ENCODE measurements around the gene R3HDM4.
"Not testable (repeated sequence)": the region's sequence is repeated elsewhere in the genome, so short reads cannot be mapped to it uniquely, and the experiment has no call there.

Gene R3HDM4

DNA sequence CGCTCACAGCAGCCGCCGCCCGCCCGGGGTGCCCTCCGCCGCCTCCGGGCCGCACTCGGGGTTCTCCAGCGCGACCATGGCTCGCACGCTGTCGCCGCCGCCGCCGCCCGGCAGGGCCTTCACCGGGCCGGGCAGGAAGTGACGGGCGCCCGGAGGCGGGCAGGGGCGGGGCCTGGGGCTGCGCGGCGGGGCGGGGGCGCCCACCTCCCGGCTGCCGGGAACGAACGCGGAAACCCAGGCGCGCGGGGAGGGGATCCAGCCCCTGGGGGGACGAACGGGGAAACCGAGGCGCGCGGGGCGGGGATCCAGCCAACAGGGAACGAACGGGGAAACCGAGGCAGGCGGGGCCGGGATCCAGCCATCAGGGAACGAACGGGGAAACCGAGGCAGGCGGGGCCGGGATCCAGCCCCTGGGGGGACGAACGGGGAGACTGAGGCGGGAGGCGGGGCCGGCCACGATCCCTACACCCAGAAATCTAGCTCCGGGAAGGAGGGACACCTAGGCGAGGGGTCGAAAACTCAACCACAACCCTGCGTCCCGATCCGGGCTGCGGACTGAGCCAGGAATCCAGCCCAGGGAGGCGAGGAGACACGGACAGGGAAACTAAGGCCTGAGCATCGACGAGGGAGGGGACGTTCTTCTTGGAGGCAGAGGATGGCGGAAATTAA, at the start of gene R3HDM4:
R3HDM4 (minus strand) TSS at position 140 of the 669 bp plus-strand sequence; CDS start at position 78, 62 bp downstream.
- DNase-seq = no peak

DNA sequence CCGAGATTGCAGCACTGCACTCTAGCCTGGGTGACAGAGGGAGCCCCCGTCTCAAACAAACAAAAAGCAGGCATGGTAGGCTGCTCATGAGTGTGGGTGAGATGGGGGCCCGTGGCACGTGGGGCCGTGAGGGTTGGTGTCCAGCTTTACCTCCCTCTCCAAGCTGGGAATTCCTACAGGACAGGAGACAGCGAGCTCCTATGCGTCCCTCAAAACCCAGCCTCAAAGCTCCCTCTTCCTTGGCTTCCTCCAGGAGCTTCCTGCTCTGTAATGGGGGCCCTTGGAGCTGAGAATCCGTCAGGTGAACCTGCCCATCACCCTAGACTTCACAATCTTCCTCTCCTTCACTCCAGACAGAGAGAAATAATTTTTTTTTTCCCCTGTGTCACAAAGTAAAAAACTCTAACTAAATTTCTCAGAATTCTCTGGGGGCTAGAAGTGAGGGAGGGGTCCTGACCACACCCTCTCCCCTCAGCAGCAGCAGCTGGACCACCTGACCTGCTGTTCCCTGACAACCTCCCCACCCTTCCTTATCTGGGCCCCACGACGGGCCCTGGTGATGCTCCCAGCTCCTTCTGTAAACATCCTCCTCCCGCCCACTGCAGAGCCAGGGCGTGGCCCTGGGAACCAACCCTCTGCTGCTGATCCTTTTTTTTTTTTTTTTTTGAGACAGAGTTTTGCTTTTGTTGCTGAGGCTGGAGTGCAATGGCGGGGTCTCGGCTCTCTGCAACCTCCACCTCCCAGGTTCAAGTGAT, 49.0 kb upstream of the R3HDM4 start:
- DNase-seq = no peak

DNA sequence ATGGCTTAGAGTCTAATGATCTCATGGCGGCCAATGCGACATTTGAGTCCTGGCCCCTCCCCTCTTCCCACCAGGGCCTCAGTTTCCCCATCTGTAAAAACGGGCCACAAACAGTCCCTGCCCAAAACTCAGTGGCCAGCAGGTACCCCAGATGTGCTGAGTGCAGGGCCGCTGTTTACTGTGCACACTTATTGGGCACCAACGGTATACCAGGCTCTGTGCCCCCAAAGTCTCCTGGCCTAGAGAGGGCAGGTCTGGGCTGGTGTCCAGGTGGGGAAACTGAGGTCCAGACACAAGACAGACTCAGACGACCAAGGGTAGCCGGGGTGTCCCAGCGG, 47.6 kb upstream of the R3HDM4 start:
- DNase-seq = no peak

DNA sequence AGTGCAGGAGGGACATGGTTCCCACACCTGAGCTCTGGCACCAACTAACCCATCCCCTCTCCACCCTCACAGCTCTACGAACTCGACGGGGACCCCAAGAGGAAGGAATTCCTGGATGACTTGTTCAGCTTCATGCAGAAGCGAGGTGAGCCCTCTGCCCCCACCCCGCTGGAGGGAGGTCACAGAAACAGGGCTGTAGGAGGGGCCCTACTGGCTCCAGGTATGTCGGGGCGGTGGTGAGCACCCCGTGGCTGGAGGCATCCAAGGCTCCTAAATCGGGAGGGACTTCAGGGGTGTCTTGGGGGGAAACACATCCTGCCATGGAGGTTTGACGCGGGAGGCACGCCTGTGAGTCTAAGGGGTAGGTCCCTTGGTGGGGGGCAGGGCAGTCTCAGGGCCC, 47.0 kb upstream of the R3HDM4 start:
- DNase-seq = no peak

DNA sequence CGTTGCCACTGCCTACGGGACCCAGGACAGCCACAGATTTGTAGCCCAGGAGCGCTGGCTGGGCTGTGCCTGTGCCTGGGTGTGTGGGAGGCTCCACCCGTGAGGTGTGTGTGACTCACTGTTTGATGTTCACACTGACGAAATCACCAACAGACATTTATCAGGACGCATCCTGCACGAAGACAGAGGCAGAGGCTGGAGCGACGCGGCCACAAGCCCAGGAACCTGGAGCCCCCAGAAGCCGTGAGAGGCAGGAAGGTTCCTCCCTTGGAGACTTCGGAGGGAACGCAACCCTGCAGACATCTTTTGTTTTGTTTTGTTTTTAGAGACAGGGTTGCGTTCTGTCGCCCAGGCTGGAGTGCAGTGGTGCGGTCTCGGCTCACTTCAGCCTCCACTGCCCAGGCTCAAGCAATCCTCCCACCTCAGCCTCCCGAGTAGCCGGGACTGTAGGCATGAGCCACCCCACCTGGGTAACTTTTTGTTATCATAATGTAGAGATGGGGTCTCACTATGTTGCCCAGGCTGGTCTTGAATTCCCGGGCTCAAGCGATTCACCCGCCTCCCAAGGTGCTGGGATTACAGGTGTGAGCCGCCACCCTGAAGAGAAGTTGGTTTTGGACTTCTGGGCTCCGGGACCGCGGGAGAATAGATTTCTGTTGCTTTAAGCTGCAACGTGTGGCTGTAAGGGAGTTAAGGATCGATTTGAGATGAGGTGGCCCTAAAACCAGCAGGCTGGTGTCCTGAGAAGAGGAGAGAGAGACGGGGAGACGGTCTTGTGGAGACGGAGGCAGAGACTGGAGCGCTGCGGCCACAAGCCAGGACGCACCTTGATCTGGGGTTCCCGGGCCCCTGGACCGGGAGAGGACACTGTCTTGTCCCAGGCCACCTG, 46.2 kb upstream of the R3HDM4 start:
- no peak for DNase-seq

DNA sequence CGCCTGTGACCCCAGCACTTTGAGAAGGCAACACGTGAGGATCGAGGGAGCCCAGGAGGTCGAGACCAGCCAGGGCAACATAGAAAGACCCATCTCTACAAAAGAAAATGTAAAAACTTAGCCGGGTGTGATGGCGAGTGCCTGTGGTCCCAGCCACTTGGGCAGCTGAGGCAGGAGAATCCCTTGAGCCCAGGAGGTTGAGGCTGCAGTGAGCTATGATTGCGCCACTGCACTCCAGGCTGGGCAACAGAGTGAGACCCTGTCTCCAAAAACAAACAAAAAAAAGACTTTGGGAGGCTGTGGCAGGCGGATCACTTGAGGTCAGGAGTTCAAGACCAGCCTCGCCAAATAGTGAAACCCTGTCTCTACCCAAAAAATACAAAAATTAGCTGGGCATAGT, 44.6 kb upstream of the R3HDM4 start:
- DNase-seq = not testable (repeated sequence)

DNA sequence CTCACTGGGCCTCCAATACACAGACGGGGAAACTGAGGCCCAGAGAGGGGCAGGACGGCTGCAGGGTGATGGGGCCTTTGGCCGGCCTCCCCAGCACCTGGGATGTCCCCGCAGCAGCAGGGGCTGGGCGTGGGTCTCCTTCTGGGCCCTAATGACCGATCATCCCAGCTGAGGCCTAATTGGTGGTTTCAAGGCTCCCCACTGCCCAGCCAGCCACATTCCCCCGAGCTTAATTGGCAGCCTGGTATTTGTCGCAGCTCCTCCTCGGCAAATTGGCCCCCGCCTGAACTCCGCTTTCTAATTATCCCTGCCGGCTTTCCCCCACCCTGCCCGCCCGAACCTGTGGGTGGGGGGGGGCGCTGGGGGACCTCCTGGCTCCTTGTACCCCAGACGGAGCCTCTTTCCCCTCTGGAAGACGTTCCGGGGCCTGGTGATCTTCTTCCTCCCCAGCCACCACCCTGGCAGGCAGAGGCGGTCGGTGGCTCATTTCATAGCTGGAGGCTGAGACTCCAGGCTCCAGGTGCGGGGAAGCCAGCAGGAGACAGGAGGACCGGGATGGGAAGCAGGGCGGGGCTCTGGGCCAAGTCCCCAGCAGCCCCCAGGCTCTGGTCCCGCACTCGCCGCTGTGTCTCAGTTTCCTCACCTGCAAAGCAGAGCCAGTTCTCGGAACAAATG, 43.9 kb upstream of the R3HDM4 start:
- no peak for DNase-seq

DNA sequence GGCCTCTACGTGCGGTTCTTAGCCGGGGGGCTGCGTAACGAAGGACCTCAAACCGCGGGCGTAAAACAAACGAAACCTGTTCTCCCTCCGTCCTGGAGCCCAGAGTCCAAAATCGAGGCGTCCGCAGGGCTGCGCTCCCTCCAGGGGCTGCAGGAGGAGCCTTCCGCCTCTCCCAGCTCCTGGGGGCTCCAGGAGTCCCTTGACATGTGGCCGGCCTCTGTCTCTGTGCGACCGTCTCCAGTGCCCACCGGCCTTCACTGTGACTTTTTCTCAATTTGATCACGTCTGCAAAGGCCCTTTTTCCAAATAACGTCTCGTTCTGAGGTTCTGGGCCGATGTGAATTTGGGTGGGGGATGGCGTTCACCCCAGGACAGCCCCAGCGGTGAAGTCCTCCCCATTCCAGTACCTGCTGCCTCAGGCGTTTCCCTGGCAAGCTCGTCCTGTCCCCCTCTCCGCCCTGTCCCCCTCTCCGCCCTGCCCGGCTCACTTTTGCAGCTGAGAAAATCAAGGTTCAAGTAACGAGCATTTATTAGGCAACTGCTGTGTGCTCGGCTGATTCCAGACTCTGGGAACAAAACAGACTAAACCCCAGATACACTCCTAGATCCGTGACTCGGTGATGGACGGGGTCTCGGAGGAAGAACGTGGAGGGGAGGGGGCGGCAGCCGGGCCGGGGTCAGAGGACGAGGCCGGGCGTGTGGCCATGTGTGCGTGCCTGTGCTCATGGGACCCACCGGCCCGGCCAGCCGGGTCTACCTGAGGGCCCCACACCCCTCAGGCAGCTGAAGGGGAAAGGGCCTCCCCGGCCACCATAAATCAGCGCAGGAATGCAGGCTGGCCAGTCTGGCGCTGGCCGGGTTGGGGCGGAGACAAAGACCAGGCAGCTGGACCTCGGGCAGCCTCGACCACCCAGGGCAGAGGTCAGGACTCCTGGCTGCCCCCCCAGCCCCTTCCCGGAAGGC, 43.1 kb upstream of the R3HDM4 start:
- no peak for DNase-seq

DNA sequence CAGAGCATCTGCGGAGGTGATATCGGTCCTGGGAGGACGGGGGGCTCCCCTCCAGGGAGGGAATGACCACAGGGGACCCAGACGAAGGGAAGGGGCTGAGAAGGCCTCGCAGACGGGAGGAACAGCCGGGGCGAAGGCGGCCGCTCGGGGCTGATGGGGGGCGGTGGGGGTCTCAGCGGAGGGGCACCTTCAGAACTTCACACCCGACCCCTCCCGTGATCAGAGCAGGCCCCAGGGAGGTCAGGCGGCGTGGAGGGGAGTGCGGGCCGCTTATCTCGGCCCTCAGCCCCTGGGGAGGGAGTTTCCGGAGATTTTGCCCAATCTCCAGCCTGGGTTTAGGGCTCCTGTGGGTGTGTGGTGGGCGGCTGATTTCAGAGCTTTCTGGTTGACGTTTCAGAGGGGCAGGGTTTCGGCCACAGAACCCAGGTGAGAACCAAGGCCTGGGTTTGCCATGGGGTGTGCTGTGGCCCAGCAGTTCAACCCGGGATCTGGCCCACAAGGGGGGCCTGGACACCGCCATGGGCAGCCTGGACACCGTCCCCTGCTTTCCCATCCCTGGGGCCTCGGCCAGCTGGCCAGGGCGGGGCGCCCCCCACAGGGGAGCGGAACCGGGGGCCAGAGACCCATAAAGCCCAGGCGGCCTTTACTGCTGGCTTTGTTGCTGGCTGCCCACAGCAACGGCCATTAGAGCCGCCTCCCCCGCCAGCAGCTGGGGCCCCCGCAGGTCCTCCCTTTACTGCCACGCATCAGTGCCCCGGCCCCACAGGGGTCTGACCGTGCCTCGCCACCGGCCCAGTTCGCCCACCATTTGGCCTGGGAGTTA, 41.9 kb upstream of the R3HDM4 start:
- DNase-seq = no peak

DNA sequence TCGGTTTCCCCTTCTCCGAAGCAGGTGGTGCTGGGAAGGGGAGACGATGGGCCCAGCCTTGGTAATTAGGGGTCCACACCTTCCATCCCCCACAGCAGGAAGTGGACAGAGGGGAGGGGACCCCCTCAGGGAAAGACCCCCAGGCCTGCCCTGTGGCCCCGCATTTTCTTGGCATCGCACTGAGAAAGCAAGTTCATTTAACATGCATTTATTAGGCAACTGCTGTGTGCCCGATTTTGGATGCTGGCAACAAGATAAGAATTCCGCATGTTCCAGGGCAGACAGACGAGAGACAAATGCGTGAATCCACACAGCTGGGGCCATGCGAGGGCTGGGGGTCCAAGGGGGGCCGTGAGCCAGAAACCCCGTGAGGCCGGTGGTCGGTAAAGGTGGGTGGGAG, 41.3 kb upstream of the R3HDM4 start:
- no peak for DNase-seq

DNA sequence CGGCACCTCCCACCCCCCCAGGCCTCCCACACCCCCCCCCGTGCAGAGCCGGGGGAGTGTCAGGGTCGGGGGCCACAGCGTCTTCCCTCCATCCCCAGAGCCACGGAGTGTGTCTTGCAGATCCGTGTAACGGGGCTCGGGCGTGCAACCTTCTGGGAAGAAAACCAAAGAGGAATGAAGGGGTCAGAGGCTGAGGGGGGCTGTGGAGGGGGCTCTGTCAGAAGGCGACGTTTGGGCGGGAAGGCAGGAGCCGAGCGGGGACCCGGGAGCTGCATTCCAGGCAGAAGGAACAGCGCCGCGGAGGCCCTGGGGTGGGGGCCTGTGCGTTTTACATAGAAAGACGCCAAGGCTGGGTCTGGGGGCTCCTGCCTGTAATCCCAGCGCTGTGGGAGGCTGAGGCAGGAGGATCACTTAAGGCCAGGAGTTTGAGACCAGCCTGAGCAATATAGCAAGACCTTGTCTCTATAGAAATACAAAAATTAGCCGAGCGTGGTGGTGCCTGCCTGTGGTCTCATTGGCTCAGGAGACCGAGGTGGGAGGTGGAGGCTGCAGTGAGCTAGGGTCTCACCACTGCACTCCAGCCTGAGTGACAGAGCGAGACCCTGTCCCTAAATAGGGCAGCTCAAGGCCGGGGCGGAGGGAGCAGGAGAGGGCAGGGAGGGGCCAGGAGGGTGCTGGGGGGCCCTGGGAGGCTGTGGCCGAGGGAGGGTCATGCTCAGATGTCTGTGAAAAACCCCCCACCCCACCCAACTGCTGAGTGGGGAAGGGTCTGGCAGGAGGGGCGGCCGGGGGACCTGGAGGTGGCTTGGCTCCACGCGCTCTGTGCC, 40.6 kb upstream of the R3HDM4 start:
- DNase-seq = no peak

DNA sequence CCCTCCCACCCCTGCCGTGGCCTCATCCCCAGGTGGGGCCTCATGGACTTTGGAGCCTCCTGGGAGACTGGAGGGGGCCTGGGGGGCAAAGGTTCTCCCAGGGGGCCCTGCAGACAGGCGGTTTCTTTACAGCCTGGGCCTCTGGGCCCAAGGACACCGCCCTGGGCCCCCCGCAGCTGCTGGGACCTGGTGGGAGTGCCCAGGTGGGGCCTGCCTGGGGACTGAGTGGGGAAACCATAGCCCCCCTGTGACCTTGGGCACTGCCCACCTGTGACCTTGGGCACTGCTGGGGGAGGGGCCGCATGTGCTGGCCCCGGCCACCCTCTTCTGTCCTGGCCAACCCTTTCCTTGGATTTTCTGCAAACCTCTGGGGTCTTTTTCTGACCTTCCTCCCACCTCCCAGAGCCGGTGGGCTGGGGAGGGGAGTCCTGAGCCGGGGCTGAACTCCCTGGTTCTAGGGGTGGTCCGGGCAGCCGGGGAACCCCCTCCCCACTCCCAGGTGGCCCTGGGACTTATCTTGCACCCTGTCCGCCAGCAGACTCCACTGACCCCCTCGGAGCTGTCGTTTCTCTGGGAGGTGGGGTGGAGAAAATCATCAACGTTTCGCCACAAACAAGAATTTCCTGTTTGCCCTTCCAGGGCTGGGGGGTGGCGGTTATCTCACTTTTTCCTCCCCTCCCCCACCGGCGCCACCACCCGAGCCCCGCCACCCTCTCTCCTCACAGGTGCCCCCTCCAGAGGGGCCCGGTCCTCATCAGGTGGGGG, 39.8 kb upstream of the R3HDM4 start:
- no peak for DNase-seq

DNA sequence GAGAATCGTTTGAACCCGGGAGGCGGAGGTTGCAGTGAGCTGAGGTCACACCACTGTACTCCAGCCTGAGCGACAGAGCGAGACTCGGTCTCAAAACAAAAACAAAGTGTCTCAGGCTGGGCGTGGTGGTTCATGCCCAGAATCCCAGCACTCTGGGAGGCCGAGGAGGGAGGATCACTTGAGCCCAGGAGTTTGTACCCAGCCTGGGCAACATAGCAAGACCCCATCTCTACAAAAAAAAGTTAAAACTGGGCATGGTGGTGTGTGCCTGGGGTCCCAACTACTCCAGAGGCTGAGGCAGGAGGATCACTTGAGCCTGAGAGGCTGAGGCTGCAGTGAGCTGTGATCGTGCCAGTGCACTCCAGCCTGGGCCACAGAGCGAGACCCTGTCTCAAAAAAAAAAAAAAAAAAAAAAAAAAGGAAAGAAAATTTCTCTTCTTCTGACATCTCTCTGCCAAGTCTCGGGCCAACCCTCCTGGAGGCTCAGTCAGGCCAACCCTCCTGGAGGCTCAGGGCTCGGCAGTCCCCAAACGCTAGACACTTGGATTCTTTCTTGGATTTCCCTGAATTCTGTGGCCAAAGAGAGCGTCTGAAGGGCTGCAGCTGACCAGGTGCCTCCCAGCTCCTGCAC, 39.1 kb upstream of the R3HDM4 start:
- no peak for DNase-seq

DNA sequence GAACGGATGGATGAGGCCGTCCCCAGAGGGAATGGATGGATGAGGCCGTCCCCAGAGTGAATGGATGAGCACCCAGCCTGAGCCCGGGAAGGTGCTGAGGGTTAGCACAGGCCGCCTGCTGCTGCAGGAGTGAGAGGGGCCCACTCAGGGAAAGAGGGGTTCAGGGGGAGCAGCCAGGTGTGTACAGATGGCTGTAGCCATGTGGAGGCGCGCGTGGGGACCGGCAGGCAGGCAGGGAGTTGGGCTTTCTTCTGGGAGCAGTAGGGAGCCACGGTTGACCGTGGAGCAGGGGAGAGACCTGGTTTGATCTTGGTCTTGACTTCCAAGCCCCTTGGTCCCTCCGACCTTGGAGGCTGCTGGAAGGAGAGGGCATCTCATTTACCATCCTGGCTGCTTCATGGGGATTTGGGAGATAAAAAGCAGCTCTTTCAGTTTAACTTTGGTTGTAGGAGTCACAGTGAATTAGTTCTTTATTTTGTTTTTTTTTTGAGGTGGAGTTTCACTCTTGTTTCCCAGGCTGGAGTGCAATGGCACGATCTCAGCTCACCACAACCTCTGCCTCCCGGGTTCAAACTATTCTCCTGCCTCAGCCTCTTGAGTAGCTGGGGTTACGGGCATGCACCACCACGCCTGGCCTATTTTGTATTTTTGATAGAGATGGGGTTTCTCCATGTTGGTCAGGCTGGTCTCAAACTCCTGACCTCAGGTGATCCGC, 37.5 kb upstream of the R3HDM4 start:
- DNase-seq = no peak

DNA sequence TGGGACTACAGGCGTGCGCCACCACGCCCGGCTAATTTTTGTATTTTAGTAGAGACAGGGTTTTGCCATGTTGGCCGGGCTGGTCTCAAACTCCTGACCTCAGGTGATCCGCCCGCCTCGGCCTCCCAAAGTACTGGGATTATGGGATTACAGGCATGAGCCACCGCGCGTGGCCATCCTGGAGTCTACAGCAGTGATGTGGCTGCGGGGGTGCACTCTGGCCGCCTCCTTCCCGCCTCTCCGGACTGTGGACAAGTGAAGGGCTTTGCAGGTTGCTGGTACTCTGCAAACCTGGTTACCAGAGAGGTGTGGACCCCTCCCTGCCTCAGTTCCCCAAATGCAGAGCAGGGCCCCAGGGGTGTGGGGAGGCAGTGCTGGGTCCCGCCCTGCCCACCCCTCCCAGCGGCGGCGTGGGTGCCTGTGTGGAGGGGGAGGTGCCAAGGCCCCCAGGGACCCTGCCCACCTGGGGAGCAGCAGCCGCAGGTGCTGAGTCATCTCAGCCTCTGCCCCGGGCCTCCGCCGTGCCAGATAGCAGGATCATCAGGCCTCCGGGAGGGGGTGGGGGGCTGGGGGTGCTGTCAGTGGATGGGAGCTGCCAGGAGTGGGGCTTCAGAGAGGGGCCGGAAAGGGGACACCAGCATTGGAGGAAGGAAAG, 36.0 kb upstream of the R3HDM4 start:
- DNase-seq = no peak

DNA sequence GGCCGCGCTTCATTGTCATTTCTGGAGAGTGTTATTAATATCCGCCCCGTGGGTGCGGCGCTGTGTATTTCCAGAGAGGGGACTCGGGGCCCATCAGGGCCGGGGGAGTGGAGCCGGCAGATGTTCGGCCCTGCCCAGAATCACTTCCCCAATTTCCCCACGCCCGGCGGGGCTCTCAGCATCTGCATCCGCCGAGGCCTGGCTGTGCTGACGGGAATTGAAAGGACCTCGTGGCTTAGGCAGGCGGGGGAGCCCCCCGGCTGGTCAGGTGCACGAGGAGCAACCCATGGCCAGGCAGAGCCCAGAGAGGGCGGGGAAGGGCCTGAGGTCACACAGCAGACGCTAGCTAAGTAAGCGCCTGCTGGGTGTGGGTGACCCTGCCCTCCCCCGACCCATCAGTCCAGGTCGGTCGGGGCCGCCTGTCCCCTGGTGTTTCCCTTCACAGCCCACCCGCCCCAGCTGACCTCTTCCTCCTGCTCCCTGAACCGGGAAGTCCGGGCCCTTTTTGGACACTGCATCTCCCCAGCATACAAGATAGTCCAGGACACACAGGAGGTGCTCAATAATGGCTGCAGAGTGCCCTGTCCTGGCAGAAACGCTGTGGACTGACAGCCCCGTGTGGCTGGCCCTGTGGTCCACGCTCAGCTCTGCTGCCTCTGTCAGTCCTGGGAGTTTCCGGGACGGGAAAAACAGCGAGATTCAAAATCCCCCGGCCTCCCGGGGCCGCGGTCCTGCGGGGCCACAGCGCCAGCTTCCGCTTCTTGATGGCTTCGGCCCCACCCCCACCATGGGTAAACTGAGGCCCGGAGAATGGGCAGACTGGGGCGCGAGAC, 34.9 kb upstream of the R3HDM4 start:
- no peak for DNase-seq

All from GF-D8 (cell line).